ES-I3 (cell line): ENCODE data around the gene IGF2R.

Source experiments
- H3K36me3 ChIP-seq: 2 replicates; pipeline ENCODE4 v1.6.1; 2013; ENCODE audit warnings: mild to moderate bottlenecking, low read length, control low read depth, moderate library complexity; ENCODE audit not compliant: insufficient read depth
- H3K4me1 ChIP-seq: 2 replicates; pipeline ENCODE4 v1.6.1; 2013; ENCODE audit warnings: mild to moderate bottlenecking, control low read depth, low read length; ENCODE audit not compliant: insufficient read depth
- H3K9ac ChIP-seq: 2 replicates; pipeline ENCODE4 v1.6.1; 2013; ENCODE audit warnings: low read depth, mild to moderate bottlenecking, low read length, moderate library complexity
- H3K9me3 ChIP-seq: 2 replicates; pipeline ENCODE4 v1.6.1; 2013; ENCODE audit warnings: mild to moderate bottlenecking, low read length, moderate library complexity; ENCODE audit not compliant: control insufficient read depth, insufficient read depth

The IGF2R gene

DNA sequence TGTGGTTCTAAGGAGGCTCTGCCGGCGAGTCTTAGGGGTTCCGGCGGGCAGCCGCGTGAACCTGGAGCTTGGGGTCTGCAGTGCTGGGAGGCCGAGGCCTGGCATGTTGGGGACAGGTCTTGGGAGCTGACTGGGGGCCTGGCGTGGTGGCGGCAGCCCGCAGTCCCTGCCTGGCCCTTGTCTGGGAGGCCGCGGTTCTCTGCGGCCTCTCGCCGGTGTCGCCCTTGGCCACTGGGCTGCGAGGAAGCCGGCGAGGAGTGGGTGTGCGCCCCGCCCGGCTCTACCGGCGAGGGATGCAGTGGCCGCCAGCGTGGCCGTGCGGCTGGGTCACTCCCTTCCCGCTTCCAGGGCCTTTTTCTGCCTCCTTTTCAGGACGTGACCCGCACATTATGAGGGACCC lies 36.3 kb downstream of the IGF2R start:
- H3K9ac ChIP-seq: no peak overlapping the region
- peaks cover 6% of the 10 kb centered on the region; the same call in 1 of the 2 replicates for H3K36me3 ChIP-seq
- H3K4me1 ChIP-seq: no peaks in the 10 kb centered on the region
- H3K9me3 ChIP-seq: no peaks in the 10 kb centered on the region

DNA sequence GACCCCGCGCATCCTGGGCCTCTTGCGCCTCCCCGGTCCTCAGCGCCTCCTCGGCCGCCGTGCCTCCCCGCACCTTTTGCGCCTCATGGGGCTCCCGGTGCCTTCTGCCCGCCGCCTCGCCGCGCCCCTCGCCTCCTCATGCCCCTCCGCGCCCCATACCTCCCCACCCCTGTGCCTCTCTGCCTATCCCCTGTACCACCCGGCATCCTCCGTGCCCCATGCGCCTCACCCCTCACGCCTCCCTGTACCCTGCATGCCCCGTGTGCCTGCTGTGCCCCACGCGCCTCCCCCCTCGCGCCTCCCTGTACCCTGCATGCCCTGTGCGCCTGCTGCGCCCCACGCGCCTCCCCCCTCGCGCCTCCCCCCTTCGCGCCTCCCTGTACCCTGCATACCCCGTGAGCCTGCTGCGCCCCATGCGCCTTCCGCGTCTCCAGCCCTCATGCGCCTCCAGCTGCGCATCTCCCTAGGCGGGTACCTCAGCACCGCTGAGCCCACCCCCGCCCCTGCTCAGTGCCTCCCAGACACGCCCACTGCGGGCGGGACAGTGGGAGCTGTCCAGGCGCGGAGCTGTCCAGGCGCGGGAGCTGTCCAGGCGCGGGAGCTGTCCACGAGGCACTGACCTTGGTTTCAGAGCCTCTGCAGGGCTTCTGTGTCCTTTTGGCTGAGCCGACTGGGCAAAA lies 37.1 kb downstream of the IGF2R start:
- peaks cover 11% of the 10 kb centered on the region for H3K36me3 ChIP-seq
- H3K9me3 ChIP-seq: no peaks in the 10 kb centered on the region

DNA sequence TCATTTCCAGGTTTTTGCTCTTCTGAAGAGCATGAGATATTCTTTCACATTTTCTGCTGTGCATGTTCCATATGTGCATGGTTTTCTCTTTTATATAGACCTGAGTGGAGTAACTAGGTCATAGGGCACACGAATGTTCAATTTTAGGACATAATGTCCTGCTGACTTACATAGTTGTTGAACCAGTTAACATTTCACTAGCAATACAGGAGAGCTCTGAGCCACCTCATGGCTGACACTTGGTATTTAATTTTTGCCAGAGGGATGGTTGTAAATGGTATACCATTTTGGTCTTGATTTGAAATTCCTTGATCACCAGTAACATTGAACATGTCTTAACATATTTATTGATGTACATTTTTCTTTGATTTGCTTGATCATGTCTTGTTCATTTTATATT lies 38.3 kb downstream of the IGF2R start:
- Histone ChIP-seq H3K4me1 (no peaks in the 10 kb centered on the region), H3K9ac (no peak overlapping the region), H3K36me3 (peaks cover 13% of the 10 kb centered on the region), H3K9me3 (no peaks in the 10 kb centered on the region)

More for the DNA sequence above, 37.1 kb downstream of the IGF2R start:
- no peak overlapping the region for H3K9ac ChIP-seq
- no peaks in the 10 kb centered on the region for H3K4me1 ChIP-seq

DNA sequence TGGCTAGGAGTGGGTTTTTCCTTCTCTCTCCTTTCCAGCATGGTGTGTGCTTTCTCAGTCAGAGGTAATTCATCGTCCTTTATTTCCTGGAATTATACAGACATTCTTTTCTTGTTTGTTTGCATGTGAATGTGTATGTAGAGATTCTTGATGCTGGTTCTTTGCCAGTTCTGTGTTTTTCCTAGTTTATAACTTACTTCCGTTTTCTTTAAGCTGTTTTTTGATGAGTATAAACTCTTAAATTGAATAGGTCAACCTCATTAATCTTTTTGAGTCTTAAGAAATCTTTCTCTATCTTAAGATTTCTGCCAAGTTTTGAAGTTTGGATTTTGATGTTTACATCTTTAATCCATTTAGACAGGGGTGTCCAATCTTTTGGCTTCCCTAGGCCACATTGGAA lies 38.7 kb downstream of the IGF2R start:
- H3K36me3 ChIP-seq: peaks cover 13% of the 10 kb centered on the region
- H3K9me3 ChIP-seq: no peaks in the 10 kb centered on the region
- H3K9ac ChIP-seq: no peak overlapping the region
- H3K4me1 ChIP-seq: no peaks in the 10 kb centered on the region

DNA sequence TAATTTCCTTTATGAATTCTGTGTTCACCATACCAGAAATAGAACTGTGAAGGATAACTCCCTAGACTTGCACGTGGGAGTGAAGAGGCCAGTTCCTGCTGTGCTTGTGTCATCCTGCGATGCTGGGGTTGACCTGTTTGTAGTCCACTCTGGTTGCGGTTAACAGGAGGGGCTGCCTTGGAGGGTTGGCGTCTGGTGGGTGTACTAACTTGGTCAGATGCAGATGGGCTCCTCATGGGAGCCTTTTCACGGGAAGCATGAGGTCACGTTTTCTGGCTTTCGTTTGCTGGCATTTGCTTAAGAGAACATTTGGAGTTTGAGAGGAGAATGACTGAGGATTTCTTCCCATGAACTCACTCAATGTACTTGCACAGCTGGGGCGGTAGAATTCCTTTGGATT lies 41.2 kb downstream of the IGF2R start:
- Histone ChIP-seq H3K9me3 (no peaks in the 10 kb centered on the region), H3K4me1 (no peaks in the 10 kb centered on the region), H3K9ac (no peak overlapping the region), H3K36me3 (peaks cover 18% of the 10 kb centered on the region)

DNA sequence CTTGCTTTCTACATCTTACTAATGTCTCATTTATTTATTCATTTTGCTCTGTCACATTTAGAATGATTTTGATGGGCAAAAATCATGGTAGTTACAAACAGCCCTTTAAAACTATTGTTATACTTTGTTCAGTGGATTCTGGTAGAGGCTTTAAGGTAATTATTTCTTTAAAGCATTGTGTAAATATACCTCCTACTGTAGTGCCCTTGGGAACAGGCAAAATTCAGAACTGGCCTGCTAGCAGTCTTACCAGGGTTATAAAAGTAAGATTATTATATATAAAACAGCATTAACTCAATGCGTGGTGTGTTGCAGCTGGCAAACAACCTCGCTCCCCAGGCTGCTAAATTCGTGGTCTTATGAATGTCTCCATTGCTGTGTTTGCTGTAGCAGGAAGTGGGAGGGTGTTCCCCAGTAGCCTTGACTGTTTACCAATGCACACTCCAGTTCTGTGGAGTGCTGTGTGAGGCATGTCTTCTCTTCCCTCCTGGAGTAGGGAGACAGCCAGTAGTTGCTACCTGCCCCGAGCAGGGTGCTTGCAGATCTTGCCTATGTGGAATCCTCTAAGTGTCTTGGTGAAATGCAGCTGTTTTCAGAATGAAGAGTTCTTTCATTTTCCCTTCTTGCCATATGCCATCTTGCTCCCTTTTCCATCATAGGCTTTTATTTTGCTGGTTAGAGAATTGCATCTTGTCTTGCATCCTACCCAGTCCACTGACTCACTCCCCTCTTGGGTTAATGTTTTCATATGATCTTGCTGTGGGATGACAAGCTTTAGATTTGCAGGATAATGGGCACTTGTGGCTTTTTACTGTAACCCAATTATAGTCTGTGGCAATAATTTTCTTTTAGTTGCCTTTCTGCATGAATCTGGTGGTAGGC lies 45.3 kb downstream of the IGF2R start:
- no peaks in the 10 kb centered on the region for H3K9me3 ChIP-seq
- H3K4me1 ChIP-seq: no peaks in the 10 kb centered on the region
- H3K36me3 ChIP-seq: peaks cover 12% of the 10 kb centered on the region
- no peak overlapping the region for H3K9ac ChIP-seq

DNA sequence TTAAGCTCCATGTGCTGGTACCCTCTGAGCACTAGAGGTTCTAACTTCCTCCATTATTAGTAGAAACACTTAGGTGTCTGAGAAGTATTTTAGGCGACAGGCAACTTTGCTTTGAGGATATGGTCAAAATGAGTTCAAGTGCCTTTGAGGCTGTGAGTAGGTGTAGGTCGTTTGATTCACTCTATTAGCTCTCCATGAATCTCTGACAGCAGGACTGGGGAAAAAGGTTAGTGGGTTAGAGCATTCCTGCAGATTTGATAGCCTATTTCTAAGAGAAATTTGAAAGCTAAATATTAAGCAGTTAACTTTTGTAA lies 45.9 kb downstream of the IGF2R start:
- H3K9me3 ChIP-seq: no peaks in the 10 kb centered on the region
- peaks cover 12% of the 10 kb centered on the region for H3K36me3 ChIP-seq
- H3K9ac ChIP-seq: no peak overlapping the region
- no peaks in the 10 kb centered on the region for H3K4me1 ChIP-seq

DNA sequence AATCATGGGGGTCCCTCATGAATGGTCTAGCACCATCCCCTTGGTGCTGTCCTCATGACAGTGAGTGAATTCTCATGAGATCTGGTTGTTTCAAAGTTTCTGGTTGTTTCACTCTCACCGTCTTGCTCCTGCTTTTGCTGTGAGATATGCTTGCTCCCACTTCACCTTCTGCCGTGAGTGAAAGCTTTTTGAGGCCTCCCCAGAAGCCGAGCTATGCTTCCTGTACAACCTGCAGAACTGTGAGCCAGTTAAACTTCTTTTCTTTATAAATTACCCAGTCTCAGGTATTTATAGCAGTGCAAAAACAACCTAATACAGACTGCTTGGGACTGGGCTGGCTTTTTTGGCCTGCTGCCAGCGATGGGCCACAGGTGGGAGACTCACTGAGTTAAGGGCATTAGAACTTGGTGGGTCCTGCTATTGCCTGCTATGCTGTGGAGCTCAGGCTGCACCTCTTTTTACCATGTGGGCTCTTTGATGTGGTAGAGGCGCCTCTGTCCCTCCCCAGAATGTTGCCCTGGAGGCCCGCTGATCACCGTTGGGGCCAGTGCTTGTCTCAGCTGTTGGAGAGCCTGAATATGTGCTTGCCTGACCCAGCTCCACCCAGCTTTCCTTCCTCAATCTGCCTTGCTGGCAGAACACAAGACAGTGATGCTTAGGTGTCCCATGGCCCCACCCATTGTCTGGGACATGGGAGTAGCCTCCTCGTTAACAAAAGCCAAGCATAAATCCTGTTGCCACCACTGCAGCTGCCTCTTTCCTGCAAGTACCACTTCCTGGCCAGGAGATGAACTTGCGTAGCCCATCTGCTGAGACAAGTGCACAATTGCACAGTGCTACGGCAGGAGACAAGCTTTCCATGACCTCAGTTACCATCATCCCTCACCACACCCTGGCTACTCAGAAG lies 47.1 kb downstream of the IGF2R start:
- H3K9ac ChIP-seq: no peak overlapping the region
- H3K9me3 ChIP-seq: no peaks in the 10 kb centered on the region
- peaks cover 7% of the 10 kb centered on the region for H3K36me3 ChIP-seq
- no peaks in the 10 kb centered on the region for H3K4me1 ChIP-seq

DNA sequence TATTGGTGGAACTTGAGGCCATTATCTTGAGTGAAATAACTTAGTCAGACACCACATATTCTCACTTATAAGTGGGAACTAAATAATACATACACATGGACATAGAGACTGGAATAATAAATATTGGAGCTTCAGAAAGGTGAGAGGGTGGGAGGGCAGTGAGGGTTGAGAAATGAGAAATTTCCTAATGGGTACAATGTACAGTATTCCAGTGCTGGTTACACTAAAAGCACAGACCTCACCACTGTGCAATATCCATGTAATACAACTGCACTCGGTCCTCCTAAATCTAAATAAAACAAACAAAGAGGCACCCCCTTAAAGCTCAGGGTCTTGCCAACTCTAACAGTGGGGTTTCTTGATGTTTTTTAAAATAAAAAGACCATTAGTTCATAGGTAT lies 53.2 kb downstream of the IGF2R start:
- H3K9ac ChIP-seq: no peak overlapping the region
- peaks cover 14% of the 10 kb centered on the region for H3K36me3 ChIP-seq
- H3K4me1 ChIP-seq: no peaks in the 10 kb centered on the region
- H3K9me3 ChIP-seq: peaks cover 6% of the 10 kb centered on the region; the same call in 1 of the 2 replicates

DNA sequence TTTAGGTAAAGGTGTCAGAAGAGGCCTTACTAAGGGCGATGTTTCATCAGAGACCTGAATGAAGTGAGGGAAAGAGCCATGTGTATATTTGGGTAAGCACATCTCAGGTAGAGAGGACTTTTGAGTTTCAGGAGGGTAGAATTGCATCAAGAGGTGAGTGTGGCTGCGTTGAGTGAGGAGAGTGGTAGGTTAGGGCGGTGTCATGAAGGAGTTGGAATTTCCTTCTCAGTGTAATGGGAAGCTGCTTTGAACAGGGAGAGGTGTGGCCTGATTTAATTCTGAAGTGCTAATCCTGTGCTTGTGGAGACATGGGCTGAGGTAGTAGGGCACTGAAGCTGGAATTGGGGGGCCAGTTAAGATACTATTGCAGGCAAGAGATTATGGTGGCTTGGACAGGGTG lies 53.9 kb downstream of the IGF2R start:
- no peaks in the 10 kb centered on the region for H3K4me1 ChIP-seq
- no peak overlapping the region for H3K9ac ChIP-seq
- peaks cover 17% of the 10 kb centered on the region for H3K36me3 ChIP-seq
- H3K9me3 ChIP-seq: peaks cover 7% of the 10 kb centered on the region; the same call in 1 of the 2 replicates

DNA sequence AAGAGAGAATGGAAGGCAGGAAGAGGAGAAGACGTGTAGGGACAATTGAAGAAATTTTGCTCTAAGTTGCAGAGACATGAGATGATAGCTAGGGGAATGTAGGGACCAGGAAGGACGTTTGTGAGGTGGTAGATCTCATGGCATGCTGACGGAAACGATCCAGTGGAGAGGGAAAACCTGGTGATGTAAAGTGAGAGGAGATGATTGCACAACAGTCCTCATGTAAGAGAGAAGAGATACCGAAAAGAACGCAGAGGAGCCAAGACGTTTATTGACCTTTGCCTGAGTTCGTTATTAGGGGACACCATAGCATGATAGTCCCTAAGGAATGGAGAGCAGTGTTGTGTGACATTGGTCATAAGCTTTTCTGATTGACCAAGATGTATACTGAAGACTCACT lies 55.3 kb downstream of the IGF2R start:
- Histone ChIP-seq H3K4me1 (no peaks in the 10 kb centered on the region), H3K9me3 (peaks cover 7% of the 10 kb centered on the region; the same call in 1 of the 2 replicates), H3K9ac (no peak overlapping the region), H3K36me3 (peaks cover 20% of the 10 kb centered on the region)

DNA sequence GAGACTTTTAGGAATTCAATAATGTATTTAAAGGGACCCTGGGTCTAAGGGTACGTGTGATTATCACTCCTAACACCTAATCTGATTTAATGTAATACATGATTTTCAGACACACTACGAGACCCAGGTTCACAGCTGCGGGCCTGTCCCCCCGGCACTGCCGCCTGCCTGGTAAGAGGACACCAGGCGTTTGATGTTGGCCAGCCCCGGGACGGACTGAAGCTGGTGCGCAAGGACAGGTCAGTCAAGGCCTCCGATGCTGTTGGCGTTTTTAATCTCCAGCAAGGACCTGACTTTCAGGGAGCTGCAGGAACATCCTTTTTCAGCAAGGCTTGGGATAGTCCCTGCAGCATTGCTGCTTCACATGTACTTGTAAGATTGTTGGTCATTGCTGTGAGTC lies 58.2 kb downstream of the IGF2R start:
- peaks cover 20% of the 10 kb centered on the region for H3K36me3 ChIP-seq
- H3K4me1 ChIP-seq: peaks cover 7% of the 10 kb centered on the region; the same call in 1 of the 2 replicates
- no peak overlapping the region for H3K9ac ChIP-seq
- peaks cover 7% of the 10 kb centered on the region; the same call in 1 of the 2 replicates for H3K9me3 ChIP-seq

DNA sequence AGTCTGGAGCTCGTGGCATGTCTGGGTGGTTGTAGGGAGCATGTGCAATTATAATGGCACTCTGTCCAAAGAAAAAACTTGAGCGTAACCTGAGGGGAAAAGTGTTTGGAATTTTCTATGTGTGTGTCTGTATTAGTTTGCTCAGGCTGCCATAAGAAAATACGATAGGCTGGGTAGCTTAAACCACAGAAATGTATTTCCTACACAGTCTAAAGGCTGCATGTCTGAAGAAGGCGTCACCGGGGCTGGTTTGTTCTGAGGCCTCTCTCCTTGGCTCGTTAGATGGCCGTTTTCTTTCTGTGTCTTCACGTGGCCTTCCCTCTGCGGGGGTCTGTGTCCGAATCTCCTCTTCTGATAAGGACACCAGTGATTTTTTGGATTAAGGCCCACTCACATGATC lies 59.0 kb downstream of the IGF2R start:
- Histone ChIP-seq H3K9ac (no peak overlapping the region), H3K9me3 (peaks cover 7% of the 10 kb centered on the region; the same call in 1 of the 2 replicates), H3K36me3 (peaks cover 20% of the 10 kb centered on the region), H3K4me1 (peaks cover 7% of the 10 kb centered on the region; the same call in 1 of the 2 replicates)
